ENCODE measurements around the gene ESPNL.
A peak's percentile ranks its signal among the peaks of the same experiment; 100 is the strongest.

ESPNL gene

GRCh38 chr2:238143239-238143951 lies 43.3 kb downstream of the ESPNL start:
- DNase-seq: peak; percentile 2

- DNase-seq: no peak
Measured at GRCh38 chr2:238144262-238144661, 44.1 kb downstream of the ESPNL start.

- no peak for DNase-seq
Measured at GRCh38 chr2:238145046-238145445, 44.9 kb downstream of the ESPNL start.

- DNase-seq: no peak
Measured at GRCh38 chr2:238145851-238146250, 45.7 kb downstream of the ESPNL start.

GRCh38 chr2:238146884-238147544 lies 46.9 kb downstream of the ESPNL start:
- no peak for DNase-seq

- DNase-seq: no peak
Measured at GRCh38 chr2:238148981-238149380, 48.8 kb downstream of the ESPNL start.

- DNase-seq: no peak
Measured at GRCh38 chr2:238149841-238150572, 49.9 kb downstream of the ESPNL start.

- no peak for DNase-seq
Measured at GRCh38 chr2:238150686-238151085, 50.5 kb downstream of the ESPNL start.

- DNase-seq: no peak
Measured at GRCh38 chr2:238151205-238151604, 51.1 kb downstream of the ESPNL start.

GRCh38 chr2:238151628-238152235 lies 51.6 kb downstream of the ESPNL start:
- no peak for DNase-seq

GRCh38 chr2:238152771-238153688 lies 52.9 kb downstream of the ESPNL start:
- DNase-seq: no peak

- no peak for DNase-seq
Measured at GRCh38 chr2:238154570-238154969, 54.4 kb downstream of the ESPNL start.

- DNase-seq: no peak
Measured at GRCh38 chr2:238155051-238155760, 55.1 kb downstream of the ESPNL start.

GRCh38 chr2:238155761-238156694 lies 55.9 kb downstream of the ESPNL start:
- DNase-seq: no peak

- peak; percentile 29 for DNase-seq
Measured at GRCh38 chr2:238157506-238158017, 57.4 kb downstream of the ESPNL start.

GRCh38 chr2:238158018-238158508 lies 57.9 kb downstream of the ESPNL start:
- DNase-seq: no peak

GRCh38 chr2:238158509-238159070 lies 58.5 kb downstream of the ESPNL start, which contains the start of gene ERFE:
Gene ERFE, plus strand, starts transcription at chr2:238158970. Its CDS starts 38 bp downstream, at chr2:238159008.
- DNase-seq: peak; percentile 1

- DNase-seq: peak; percentile 1
Measured at GRCh38 chr2:238159071-238159539, 59.0 kb downstream of the ESPNL start.

- no peak for DNase-seq
Measured at GRCh38 chr2:238159661-238160205, 59.6 kb downstream of the ESPNL start.

All from NCI-H1092 treated with DMSO at 0.1 percent for 48 hours (cell line).